Panc1 (cell line): ENCODE results near the gene LHFPL2. TPM values are rescaled to one million over a fixed set of nuclear protein-coding genes. Genes with fewer than 3 reads are reported as not detected.

Source experiments
- ATAC-seq: fragments of 200-7000 bp; cut with Tn5 transposase; 2 replicates; pipeline ENCODE4 v1.9.1; 2020; ENCODE audit warnings: mild to moderate bottlenecking, moderate library complexity
- BruUV-seq: library from RNA; stranded (reverse); fragments of 400-500 nt; replicated peaks from 2 replicates; lab custom pipeline; 2021; lab: Mats Ljungman, UMichigan
- CTCF ChIA-PET: fragments of 300-600 bp; sonication (Branson Sonifier 250); formaldehyde crosslinking; loops from one replicate; lab custom pipeline; 2022; ENCODE audit warnings: antibody characterized with exemption; lab: Charles Lee
- POLR2A ChIA-PET: fragments of 300-600 bp; sonication (Branson Sonifier 250); formaldehyde crosslinking; loops from one replicate; lab custom pipeline; 2022; ENCODE audit warnings: antibody characterized with exemption; lab: Charles Lee
- DNase-seq: peaks from one replicate; pipeline ENCODE4 v3.0.0-alpha.2; 2010; ENCODE audit warnings: low read depth, low spot score
- H3K27ac ChIP-seq: 2 replicates; pipeline ENCODE4 v1.5.1; 2011; ENCODE audit warnings: mild to moderate bottlenecking, low read length, inconsistent platforms
- H3K27me3 ChIP-seq: fragments of 200-500 bp; sonication (Bioruptor generic); 2 replicates; pipeline ENCODE4 v1.6.0; 2014; ENCODE audit warnings: low read length, inconsistent platforms; ENCODE audit not compliant: control insufficient read depth, insufficient read depth
- H3K36me3 ChIP-seq: fragments of 200-500 bp; sonication (Bioruptor generic); 2 replicates; pipeline ENCODE4 v1.5.1; 2014; ENCODE audit warnings: inconsistent platforms, mild to moderate bottlenecking, low read length, moderate library complexity; ENCODE audit not compliant: control insufficient read depth, insufficient read depth
- H3K4me1 ChIP-seq: 2 replicates; pipeline ENCODE4 v1.5.1; 2011; ENCODE audit warnings: inconsistent platforms, mild to moderate bottlenecking, low read length, moderate library complexity; ENCODE audit not compliant: control insufficient read depth, insufficient read depth
- H3K4me3 ChIP-seq, 2 experiments: 2 replicates each; pipeline ENCODE4 v1.5.1; 2011 to 2012; ENCODE audit warnings: low read depth in 2 of 2, low read length in 2 of 2, mild to moderate bottlenecking in 2 of 2, inconsistent platforms in 1 of 2, moderate library complexity in 1 of 2
- H3K9me3 ChIP-seq: fragments of 200-500 bp; sonication (Bioruptor generic); 2 replicates; pipeline ENCODE4 v1.5.1; 2014; ENCODE audit warnings: low read depth, mild to moderate bottlenecking, inconsistent platforms, low read length, moderate library complexity; ENCODE audit not compliant: control insufficient read depth, insufficient read depth
- POLR2AphosphoS5 ChIP-seq: IDR thresholded peaks from 2 replicates; pipeline ENCODE4 v1.6.1; 2012; ENCODE audit warnings: mild to moderate bottlenecking, low read depth, low read length, moderate library complexity
- SIN3A ChIP-seq: IDR thresholded peaks from 2 replicates; pipeline ENCODE4 v1.6.1; 2012; ENCODE audit warnings: low read depth, mild to moderate bottlenecking, low read length, moderate library complexity, borderline replicate concordance; ENCODE audit not compliant: insufficient read depth
- TCF7L2 ChIP-seq: IDR thresholded peaks from 2 replicates; pipeline ENCODE4 v1.6.1; 2011; ENCODE audit warnings: mild to moderate bottlenecking, low read depth, low read length, inconsistent platforms
- in situ Hi-C: cut with HindIII; loops from 2 replicates; pipeline ENCODE4 v1.10.0; 2016; ENCODE audit warnings: low sequenced_read_pairs, low pct_unique_long_range_greater_than_20kb
- intact Hi-C: fragments of 100-400 bp; cut with micrococcal nuclease; formaldehyde crosslinking; loops from one replicate; pipeline ENCODE4 v1.10.0; 2022; ENCODE audit not compliant: unreplicated experiment
- total RNA-seq: library from RNA; stranded (reverse); gene quantifications from one replicate; pipeline ENCODE4 v1.2.1, GENCODE V29; 2021; ENCODE audit not compliant: unreplicated experiment
- TF ChIP-seq, protein P1 (sequence below), 2 experiments: IDR thresholded peaks; 2 replicates each; pipeline ENCODE4 v1.6.1; 2011 to 2012; ENCODE audit warnings: low read depth in 2 of 2, control low read depth in 1 of 2, low read length in 1 of 2, mild to moderate bottlenecking in 1 of 2, moderate library complexity in 1 of 2; ENCODE audit not compliant: insufficient read depth in 1 of 2
- TF ChIP-seq, protein P2 (sequence below): fragments of 450-650 bp; IDR thresholded peaks from 2 replicates; pipeline ENCODE4 v1.5.1; 2017; ENCODE audit warnings: mild to moderate bottlenecking

The LHFPL2 gene
- total RNA-seq, 1 experiment from 2014 or later = 25.8 TPM

DNA sequence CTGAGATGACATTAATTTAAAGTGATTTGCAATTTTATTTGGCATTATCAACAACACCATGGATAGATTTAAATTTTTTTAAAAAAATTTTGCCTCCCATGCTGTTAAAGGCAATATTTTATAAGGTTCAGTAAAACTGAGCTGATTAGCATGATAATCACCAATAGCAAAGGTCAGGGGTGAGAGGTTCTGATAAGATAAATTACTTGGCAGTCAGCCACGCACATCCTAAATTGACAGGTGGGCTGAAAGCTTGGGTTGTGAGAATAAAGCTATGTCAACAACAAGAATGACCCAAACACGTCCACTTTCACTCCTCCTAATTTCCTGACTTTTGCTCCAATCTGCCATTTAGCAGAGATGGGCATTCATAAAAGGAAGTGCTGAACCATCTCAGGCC lies 127.1 kb downstream of the LHFPL2 start:
- no peak overlapping the region for H3K27ac ChIP-seq
- in situ Hi-C loops = no loop called here
- H3K4me3 ChIP-seq = no peak overlapping the region
- POLR2A ChIA-PET = no interaction called here
- no peaks in the 10 kb centered on the region for H3K27me3 ChIP-seq
- intact Hi-C loops = no loop called here
- DNase-seq (no peak), ATAC-seq (no peak)
- H3K36me3 ChIP-seq = no peaks in the 10 kb centered on the region
- no peaks in the 10 kb centered on the region for H3K9me3 ChIP-seq
- H3K4me1 ChIP-seq = 0 out of 2 replicates have a peak, but pooled peaks cover 4% of the 10 kb centered on the region
- CTCF ChIA-PET = no interaction called here
- TF ChIP-seq TCF7L2 = no peak
- no peak for TF ChIP-seq SIN3A
- TF ChIP-seq, protein P1, sequence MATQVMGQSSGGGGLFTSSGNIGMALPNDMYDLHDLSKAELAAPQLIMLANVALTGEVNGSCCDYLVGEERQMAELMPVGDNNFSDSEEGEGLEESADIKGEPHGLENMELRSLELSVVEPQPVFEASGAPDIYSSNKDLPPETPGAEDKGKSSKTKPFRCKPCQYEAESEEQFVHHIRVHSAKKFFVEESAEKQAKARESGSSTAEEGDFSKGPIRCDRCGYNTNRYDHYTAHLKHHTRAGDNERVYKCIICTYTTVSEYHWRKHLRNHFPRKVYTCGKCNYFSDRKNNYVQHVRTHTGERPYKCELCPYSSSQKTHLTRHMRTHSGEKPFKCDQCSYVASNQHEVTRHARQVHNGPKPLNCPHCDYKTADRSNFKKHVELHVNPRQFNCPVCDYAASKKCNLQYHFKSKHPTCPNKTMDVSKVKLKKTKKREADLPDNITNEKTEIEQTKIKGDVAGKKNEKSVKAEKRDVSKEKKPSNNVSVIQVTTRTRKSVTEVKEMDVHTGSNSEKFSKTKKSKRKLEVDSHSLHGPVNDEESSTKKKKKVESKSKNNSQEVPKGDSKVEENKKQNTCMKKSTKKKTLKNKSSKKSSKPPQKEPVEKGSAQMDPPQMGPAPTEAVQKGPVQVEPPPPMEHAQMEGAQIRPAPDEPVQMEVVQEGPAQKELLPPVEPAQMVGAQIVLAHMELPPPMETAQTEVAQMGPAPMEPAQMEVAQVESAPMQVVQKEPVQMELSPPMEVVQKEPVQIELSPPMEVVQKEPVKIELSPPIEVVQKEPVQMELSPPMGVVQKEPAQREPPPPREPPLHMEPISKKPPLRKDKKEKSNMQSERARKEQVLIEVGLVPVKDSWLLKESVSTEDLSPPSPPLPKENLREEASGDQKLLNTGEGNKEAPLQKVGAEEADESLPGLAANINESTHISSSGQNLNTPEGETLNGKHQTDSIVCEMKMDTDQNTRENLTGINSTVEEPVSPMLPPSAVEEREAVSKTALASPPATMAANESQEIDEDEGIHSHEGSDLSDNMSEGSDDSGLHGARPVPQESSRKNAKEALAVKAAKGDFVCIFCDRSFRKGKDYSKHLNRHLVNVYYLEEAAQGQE (IDR thresholded peaks at IDR 0.05; ENCODE audit: insufficient read depth in 1 of 2, low read depth in 2 of 2, low read length in 1 of 2) = no peak
- no peak for TF ChIP-seq POLR2AphosphoS5
- TF ChIP-seq, protein P2, sequence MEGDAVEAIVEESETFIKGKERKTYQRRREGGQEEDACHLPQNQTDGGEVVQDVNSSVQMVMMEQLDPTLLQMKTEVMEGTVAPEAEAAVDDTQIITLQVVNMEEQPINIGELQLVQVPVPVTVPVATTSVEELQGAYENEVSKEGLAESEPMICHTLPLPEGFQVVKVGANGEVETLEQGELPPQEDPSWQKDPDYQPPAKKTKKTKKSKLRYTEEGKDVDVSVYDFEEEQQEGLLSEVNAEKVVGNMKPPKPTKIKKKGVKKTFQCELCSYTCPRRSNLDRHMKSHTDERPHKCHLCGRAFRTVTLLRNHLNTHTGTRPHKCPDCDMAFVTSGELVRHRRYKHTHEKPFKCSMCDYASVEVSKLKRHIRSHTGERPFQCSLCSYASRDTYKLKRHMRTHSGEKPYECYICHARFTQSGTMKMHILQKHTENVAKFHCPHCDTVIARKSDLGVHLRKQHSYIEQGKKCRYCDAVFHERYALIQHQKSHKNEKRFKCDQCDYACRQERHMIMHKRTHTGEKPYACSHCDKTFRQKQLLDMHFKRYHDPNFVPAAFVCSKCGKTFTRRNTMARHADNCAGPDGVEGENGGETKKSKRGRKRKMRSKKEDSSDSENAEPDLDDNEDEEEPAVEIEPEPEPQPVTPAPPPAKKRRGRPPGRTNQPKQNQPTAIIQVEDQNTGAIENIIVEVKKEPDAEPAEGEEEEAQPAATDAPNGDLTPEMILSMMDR = no peak
- no TSS peak for BruUV-seq

DNA sequence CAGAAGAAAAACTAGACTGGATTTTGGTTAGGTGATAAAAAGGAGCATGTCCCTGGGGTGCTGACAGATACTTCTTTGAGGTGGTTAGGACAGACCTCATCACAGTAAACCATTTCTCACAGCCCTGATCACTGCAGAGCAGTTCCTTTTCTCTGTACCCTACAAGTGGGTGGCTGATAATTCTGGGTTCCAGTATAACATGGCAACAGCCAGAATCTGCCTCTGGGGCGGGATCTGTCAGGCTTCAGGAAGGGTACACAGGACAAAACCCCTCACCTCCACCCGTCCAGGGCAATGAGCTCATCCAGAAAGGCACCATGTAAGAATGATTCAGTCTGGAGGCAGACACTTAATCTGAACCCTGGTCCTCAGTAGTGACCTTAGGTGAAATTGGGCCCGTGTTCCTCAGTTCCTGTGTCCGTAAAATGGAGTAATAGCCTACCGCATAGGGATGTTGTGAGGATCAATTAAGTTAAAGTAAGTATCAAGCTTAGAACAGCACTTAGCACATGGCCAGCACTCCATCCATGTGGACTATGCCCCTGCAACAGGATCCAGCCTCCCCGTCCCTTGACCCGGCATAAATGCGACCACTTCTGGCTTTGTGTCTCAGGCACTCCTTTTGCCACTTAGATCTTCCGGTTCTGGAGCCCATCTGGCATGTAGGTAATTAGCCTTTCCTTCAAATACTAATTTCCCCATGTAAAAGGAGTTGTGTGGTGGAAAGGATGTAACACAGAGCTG lies 129.2 kb downstream of the LHFPL2 start:
- no TSS peak for BruUV-seq
- intact Hi-C loops = no loop called here
- no peak overlapping the region for H3K4me3 ChIP-seq
- H3K27me3 ChIP-seq = no peaks in the 10 kb centered on the region
- no peak for TF ChIP-seq SIN3A
- TF ChIP-seq, protein P1 (IDR thresholded peaks at IDR 0.05; ENCODE audit: insufficient read depth in 1 of 2, low read depth in 2 of 2, low read length in 1 of 2) = no peak
- TF ChIP-seq POLR2AphosphoS5 = no peak
- no peak for TF ChIP-seq TCF7L2
- TF ChIP-seq, protein P2 = no peak
- H3K9me3 ChIP-seq = no peaks in the 10 kb centered on the region
- H3K27ac ChIP-seq = no peak overlapping the region; the same call in 1 of the 2 replicates
- DNase-seq (no peak), ATAC-seq (0 out of 2 replicates have a peak, but pooled peaks have one; percentile 47)
- no peaks in the 10 kb centered on the region for H3K36me3 ChIP-seq
- ChIA-PET POLR2A (no interaction called here), CTCF (no interaction called here)
- in situ Hi-C loops = no loop called here
- 0 out of 2 replicates have a peak, but pooled peaks cover 4% of the 10 kb centered on the region for H3K4me1 ChIP-seq
